Osteoblast (primary cell): ENCODE results near the gene ACTL8. TPM values are rescaled to one million over a fixed set of nuclear protein-coding genes. Genes with fewer than 3 reads are reported as not detected.

Source experiments
- DNase-seq: peaks from one replicate; pipeline ENCODE4 v3.0.0; 2011; ENCODE audit warnings: low spot score, mixed read lengths; ENCODE audit not compliant: insufficient read length; ENCODE audit errors: missing footprints
- H2AFZ ChIP-seq: 2 replicates; pipeline ENCODE4 v1.6.0; 2011; ENCODE audit warnings: mild to moderate bottlenecking, low read length
- H3K27ac ChIP-seq: 2 replicates; pipeline ENCODE4 v1.5.1; 2011; ENCODE audit warnings: mild to moderate bottlenecking, low read depth, low read length, moderate library complexity
- H3K27me3 ChIP-seq: 2 replicates; pipeline ENCODE4 v1.6.0; 2012; ENCODE audit warnings: mild to moderate bottlenecking, control low read depth, inconsistent platforms, low read length, moderate library complexity; ENCODE audit not compliant: insufficient read depth
- H3K36me3 ChIP-seq: 2 replicates; pipeline ENCODE4 v1.5.1; 2011; ENCODE audit warnings: mild to moderate bottlenecking, low read length, control low read depth, moderate library complexity; ENCODE audit not compliant: insufficient read depth
- H3K4me1 ChIP-seq: 2 replicates; pipeline ENCODE4 v1.5.1; 2011; ENCODE audit warnings: mild to moderate bottlenecking, low read length, control low read depth, moderate library complexity; ENCODE audit not compliant: insufficient read depth
- H3K4me2 ChIP-seq: 2 replicates; pipeline ENCODE4 v1.6.0; 2011; ENCODE audit warnings: mild to moderate bottlenecking, low read length; ENCODE audit not compliant: insufficient read depth
- H3K4me3 ChIP-seq: fragments of 200-600 bp; sonication (generic); 3 replicates; pipeline ENCODE4 v1.5.1; 2012; ENCODE audit warnings: mild to moderate bottlenecking, low read length, inconsistent platforms; ENCODE audit not compliant: insufficient read depth
- H3K79me2 ChIP-seq: 2 replicates; pipeline ENCODE4 v1.6.0; 2012; ENCODE audit warnings: mild to moderate bottlenecking, low read length, control low read depth, inconsistent platforms; ENCODE audit not compliant: insufficient read depth
- H3K9me3 ChIP-seq: 2 replicates; pipeline ENCODE4 v1.5.1; 2011; ENCODE audit warnings: low read depth, low read length, control low read depth
- H4K20me1 ChIP-seq: 2 replicates; pipeline ENCODE4 v1.6.0; 2012; ENCODE audit warnings: mild to moderate bottlenecking, low read length, control low read depth; ENCODE audit not compliant: insufficient read depth
- total RNA-seq: library from RNA; depleted of rRNA; stranded (reverse); fragments of >200 nt; gene quantifications from 2 replicates; pipeline ENCODE4 v1.2.3, GENCODE V29; 2012
- TF ChIP-seq, protein P1 (sequence below): IDR thresholded peaks from 2 replicates; pipeline ENCODE4 v1.5.1; 2011; ENCODE audit warnings: mild to moderate bottlenecking, low read depth, low read length, moderate library complexity; ENCODE audit errors: extremely low read depth

The ACTL8 gene
- total RNA-seq, 1 donor: not detected

DNA sequence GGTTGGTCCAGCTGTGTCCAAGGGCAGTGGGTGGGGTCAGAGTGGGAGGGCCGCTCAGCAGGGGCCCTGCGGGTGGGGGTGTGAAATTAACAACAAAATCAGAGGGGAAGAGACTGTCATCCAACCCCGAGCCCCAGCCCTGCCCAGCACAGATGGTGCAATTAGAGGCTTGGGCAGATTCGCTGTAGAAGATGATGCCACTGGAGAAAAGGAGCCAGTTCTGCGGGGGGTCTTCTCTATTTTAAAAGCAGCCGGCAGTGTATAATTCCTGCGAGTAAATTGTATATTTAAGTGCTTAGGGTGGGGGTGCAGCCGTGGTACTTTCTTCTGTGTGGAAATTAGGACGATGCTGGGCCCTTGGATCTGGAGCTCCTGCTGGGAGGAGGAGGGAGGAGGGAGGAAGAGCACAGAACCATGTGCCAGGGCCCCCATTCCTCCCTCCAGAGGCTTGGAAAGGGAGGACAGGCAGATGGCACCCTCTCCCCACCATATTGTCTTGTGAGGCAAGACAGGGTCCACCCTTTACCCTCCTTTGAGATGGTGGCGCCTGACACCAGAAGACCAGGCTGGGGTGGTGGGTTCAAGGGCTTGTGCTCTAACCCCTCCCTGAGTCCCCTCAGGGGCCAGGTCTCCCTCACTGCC lies 89.2 kb downstream of the ACTL8 start:
- peak; percentile 75 for DNase-seq
- no peaks in the 10 kb centered on the region for H4K20me1 ChIP-seq
- no peak overlapping the region for H2AFZ ChIP-seq
- TF ChIP-seq, protein P1, sequence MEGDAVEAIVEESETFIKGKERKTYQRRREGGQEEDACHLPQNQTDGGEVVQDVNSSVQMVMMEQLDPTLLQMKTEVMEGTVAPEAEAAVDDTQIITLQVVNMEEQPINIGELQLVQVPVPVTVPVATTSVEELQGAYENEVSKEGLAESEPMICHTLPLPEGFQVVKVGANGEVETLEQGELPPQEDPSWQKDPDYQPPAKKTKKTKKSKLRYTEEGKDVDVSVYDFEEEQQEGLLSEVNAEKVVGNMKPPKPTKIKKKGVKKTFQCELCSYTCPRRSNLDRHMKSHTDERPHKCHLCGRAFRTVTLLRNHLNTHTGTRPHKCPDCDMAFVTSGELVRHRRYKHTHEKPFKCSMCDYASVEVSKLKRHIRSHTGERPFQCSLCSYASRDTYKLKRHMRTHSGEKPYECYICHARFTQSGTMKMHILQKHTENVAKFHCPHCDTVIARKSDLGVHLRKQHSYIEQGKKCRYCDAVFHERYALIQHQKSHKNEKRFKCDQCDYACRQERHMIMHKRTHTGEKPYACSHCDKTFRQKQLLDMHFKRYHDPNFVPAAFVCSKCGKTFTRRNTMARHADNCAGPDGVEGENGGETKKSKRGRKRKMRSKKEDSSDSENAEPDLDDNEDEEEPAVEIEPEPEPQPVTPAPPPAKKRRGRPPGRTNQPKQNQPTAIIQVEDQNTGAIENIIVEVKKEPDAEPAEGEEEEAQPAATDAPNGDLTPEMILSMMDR: no peak
- no peaks in the 10 kb centered on the region for H3K4me1 ChIP-seq
- no peaks in the 10 kb centered on the region for H3K9me3 ChIP-seq
- H3K27ac ChIP-seq: no peak overlapping the region
- H3K4me2 ChIP-seq: no peak overlapping the region
- no peak overlapping the region for H3K4me3 ChIP-seq
- peaks cover 13% of the 10 kb centered on the region for H3K27me3 ChIP-seq
- H3K79me2 ChIP-seq: no peaks in the 10 kb centered on the region
- H3K36me3 ChIP-seq: no peaks in the 10 kb centered on the region

DNA sequence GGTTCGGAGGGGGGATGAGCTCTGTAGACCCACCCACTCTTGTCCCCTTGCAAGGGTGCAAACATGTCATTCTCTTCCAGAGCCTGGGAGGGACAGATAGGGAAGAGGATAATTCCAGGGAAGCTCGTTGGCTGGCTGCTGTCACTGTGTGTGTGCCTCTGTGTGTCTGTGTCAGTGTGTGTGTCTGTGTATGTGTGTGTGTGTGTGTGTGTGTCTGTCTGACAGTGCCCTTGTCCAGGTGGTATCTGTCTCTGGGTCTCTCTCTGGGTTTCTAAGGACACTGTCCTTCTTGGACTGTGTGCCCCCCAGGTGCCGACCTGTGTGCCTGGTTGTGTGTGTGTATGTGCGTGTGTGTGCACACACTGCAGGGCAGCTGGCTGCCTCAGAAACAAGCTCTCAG lies 90.5 kb downstream of the ACTL8 start:
- no peak overlapping the region for H3K4me2 ChIP-seq
- TF ChIP-seq, protein P1: no peak
- no peaks in the 10 kb centered on the region for H3K4me1 ChIP-seq
- no peaks in the 10 kb centered on the region for H3K9me3 ChIP-seq
- no peaks in the 10 kb centered on the region for H3K79me2 ChIP-seq
- no peak for DNase-seq
- H2AFZ ChIP-seq: no peak overlapping the region
- no peaks in the 10 kb centered on the region for H4K20me1 ChIP-seq
- H3K27ac ChIP-seq: no peak overlapping the region
- H3K4me3 ChIP-seq: no peak overlapping the region
- peaks cover 13% of the 10 kb centered on the region for H3K27me3 ChIP-seq
- no peaks in the 10 kb centered on the region for H3K36me3 ChIP-seq

DNA sequence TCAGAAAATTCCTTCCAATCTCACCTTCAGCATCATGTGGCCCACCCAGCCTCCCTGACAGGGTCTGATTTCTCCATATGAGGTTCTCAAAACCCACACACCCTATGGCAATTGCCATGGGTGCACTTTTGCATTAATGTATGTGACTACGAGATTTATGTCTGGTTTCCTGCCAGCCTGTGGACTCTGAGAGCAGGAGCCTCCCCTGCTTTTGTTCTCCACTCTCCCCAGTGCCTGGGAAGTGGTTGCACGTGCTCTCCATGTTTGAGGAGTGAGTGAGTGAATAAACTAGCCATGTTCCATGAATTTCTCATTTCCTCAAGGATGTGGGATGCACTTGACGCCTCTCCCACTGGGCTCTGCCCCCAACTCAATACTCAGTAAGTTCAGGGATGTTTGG lies 91.2 kb downstream of the ACTL8 start:
- no peak overlapping the region for H3K4me2 ChIP-seq
- H3K4me3 ChIP-seq: no peak overlapping the region
- no peaks in the 10 kb centered on the region for H3K36me3 ChIP-seq
- H3K79me2 ChIP-seq: no peaks in the 10 kb centered on the region
- TF ChIP-seq, protein P1: no peak
- no peaks in the 10 kb centered on the region for H3K9me3 ChIP-seq
- H3K4me1 ChIP-seq: no peaks in the 10 kb centered on the region
- DNase-seq: peak; percentile 83
- H3K27ac ChIP-seq: no peak overlapping the region
- H3K27me3 ChIP-seq: peaks cover 13% of the 10 kb centered on the region
- no peak overlapping the region for H2AFZ ChIP-seq
- no peaks in the 10 kb centered on the region for H4K20me1 ChIP-seq

DNA sequence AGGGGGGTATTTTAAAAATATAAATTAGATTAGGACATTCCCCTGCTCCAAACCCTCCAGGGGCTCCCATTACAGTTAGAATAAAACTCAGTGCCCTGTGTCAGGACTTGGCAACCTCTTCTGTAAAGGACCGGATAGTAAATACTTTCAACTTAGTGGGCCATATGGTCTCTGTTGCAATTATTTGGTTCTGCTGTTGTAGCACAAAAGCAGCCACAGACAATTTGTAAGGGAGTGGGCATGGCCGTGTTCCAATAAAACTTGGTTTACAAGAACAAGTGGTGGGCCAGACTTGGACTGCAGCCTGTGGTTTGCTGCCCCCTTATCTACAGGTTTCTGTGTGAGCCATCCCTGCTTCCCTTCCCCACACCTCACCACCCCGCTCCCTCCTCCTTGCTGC lies 92.0 kb downstream of the ACTL8 start:
- H3K36me3 ChIP-seq: no peaks in the 10 kb centered on the region
- H3K4me2 ChIP-seq: no peak overlapping the region
- H2AFZ ChIP-seq: no peak overlapping the region
- H3K4me1 ChIP-seq: no peaks in the 10 kb centered on the region
- no peaks in the 10 kb centered on the region for H3K79me2 ChIP-seq
- H3K27me3 ChIP-seq: peaks cover 13% of the 10 kb centered on the region
- H4K20me1 ChIP-seq: no peaks in the 10 kb centered on the region
- no peak overlapping the region for H3K4me3 ChIP-seq
- peak; percentile 27 for DNase-seq
- H3K9me3 ChIP-seq: no peaks in the 10 kb centered on the region
- TF ChIP-seq, protein P1: no peak
- no peak overlapping the region for H3K27ac ChIP-seq
